DOHH2 (cell line): ENCODE measurements around the gene CDKN2AIPNL.

Experiments
- CTCF ChIP-seq: fragments of 200-600 bp; sonication (generic); IDR thresholded peaks from one replicate; pipeline ENCODE4 v1.5.1; 2014; ENCODE audit warnings: antibody characterized with exemption, mild to moderate bottlenecking, low read depth, low read length; ENCODE audit not compliant: poor library complexity, severe bottlenecking
- EZH2phosphoT487 ChIP-seq: fragments of 200-600 bp; sonication (generic); IDR thresholded peaks from 2 replicates; pipeline ENCODE4 v1.6.1; 2017; ENCODE audit warnings: borderline replicate concordance, mild to moderate bottlenecking, antibody characterized with exemption, low read length, moderate library complexity, mixed read lengths

- TF ChIP-seq CTCF: no peak
- no peak for TF ChIP-seq EZH2phosphoT487
Measured at GRCh38 chr5:134394932-134395331, 16.7 kb downstream of the CDKN2AIPNL start.
